Liver (tissue), 3 donors: Measurements from ENCODE around the gene LARGE1.

Experiments used
- CTCF ChIP-seq: fragments of 150-350 bp; IDR thresholded peaks from 2 replicates; pipeline ENCODE4 v1.5.1; 2017; ENCODE audit warnings: improper control_type of control experiment, low read depth, low read length; ENCODE audit not compliant: missing input control
- HNF4A ChIP-seq, 2 donors: conservative IDR thresholded peaks; 2 replicates each; pipeline ENCODE4 v1.6.1; 2016; ENCODE audit warnings: antibody characterized with exemption in 2 of 2, mild to moderate bottlenecking in 2 of 2
- MAX ChIP-seq: IDR thresholded peaks from 2 replicates; pipeline ENCODE4 v1.6.1; 2016; ENCODE audit warnings: antibody characterized with exemption
- RAD21 ChIP-seq, 2 donors: IDR thresholded peaks; 2 replicates each; pipeline ENCODE4 v1.6.1; 2016; ENCODE audit warnings: antibody characterized with exemption in 2 of 2, mild to moderate bottlenecking in 2 of 2
- TAF1 ChIP-seq: conservative IDR thresholded peaks from 2 replicates; pipeline ENCODE4 v1.6.1; 2016; ENCODE audit warnings: antibody characterized with exemption, mild to moderate bottlenecking
- TF ChIP-seq, protein P1 (sequence below): IDR thresholded peaks from 2 replicates; pipeline ENCODE4 v1.6.1; 2016; ENCODE audit warnings: antibody characterized with exemption, mild to moderate bottlenecking
- donor health status: healthy.
- donor health status: healthy.

DNA sequence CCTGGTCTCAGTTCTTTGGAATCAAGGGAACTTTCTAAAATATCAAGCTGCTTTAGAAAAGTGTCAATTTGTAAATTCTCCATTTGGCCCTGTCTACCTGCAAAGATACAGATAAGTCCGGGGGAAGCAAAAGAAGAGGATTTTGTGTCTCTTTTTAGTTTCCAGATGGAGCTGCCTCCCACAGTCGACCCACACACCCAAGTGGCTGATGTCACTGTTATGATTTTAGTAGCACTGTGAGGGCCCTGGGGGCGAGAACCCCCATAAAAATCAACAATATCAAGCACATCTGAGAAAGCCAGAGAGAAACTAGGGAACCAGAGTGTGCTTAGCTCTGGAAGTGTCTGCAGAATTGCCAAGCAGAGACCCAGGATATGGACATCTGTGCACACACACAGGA lies 212.7 kb downstream of the LARGE1 start:
- TF ChIP-seq TAF1 (no peak), MAX (no peak), RAD21 (IDR thresholded peaks at IDR 0.05) (no peak), CTCF (no peak), HNF4A (conservative IDR thresholded peaks at IDR 0.05) (no peak)
- TF ChIP-seq, protein P1, sequence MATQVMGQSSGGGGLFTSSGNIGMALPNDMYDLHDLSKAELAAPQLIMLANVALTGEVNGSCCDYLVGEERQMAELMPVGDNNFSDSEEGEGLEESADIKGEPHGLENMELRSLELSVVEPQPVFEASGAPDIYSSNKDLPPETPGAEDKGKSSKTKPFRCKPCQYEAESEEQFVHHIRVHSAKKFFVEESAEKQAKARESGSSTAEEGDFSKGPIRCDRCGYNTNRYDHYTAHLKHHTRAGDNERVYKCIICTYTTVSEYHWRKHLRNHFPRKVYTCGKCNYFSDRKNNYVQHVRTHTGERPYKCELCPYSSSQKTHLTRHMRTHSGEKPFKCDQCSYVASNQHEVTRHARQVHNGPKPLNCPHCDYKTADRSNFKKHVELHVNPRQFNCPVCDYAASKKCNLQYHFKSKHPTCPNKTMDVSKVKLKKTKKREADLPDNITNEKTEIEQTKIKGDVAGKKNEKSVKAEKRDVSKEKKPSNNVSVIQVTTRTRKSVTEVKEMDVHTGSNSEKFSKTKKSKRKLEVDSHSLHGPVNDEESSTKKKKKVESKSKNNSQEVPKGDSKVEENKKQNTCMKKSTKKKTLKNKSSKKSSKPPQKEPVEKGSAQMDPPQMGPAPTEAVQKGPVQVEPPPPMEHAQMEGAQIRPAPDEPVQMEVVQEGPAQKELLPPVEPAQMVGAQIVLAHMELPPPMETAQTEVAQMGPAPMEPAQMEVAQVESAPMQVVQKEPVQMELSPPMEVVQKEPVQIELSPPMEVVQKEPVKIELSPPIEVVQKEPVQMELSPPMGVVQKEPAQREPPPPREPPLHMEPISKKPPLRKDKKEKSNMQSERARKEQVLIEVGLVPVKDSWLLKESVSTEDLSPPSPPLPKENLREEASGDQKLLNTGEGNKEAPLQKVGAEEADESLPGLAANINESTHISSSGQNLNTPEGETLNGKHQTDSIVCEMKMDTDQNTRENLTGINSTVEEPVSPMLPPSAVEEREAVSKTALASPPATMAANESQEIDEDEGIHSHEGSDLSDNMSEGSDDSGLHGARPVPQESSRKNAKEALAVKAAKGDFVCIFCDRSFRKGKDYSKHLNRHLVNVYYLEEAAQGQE, result no peak
